Measurements from ENCODE around the gene FGFRL1. TPM values are rescaled to one million over a fixed set of nuclear protein-coding genes. Genes with fewer than 3 reads are reported as not detected.
A peak's percentile ranks its signal among the peaks of the same experiment; 100 is the strongest.

The FGFRL1 gene
- total RNA-seq, 1 experiment from 2014 or later: 33.5 TPM

GRCh38 chr4:978957-979701 lies 32.3 kb upstream of the FGFRL1 start:
- Mint-ChIP-seq H3K4me1 (ENCODE audit: insufficient read depth, unreplicated experiment) (no peaks in the 10 kb centered on the region), H3K36me3 (ENCODE audit: insufficient read depth, unreplicated experiment) (no peaks in the 10 kb centered on the region), H3K27me3 (ENCODE audit: insufficient read depth, unreplicated experiment) (no peaks in the 10 kb centered on the region), H3K9me3 (ENCODE audit: unreplicated experiment) (no peaks in the 10 kb centered on the region), H3K27ac (ENCODE audit: low read depth, unreplicated experiment) (no peak overlapping the region), H3K4me3 (ENCODE audit: unreplicated experiment) (no peak overlapping the region)
- intact Hi-C loops (cut with micrococcal nuclease): no loop called here
- POLR2A ChIA-PET: interaction anchor here (1.2 to 1.6 kb wide), 4 partner anchors 8 to 321 kb away, joined by 3 to 8 read pairs (median 5); partner anchors contain the start of genes GAK, IDUA and TMEM175
- peak; percentile 63 for DNase-seq (ENCODE audit: unreplicated experiment)
- BruUV-seq (replicated peaks): no TSS peak
- CTCF ChIA-PET: no interaction called here
- no peak for TF ChIP-seq CTCF (IDR thresholded peaks at IDR 0.05; ENCODE audit: unreplicated experiment)

- H3K4me3 Mint-ChIP-seq (ENCODE audit: unreplicated experiment): no peak overlapping the region
- no peaks in the 10 kb centered on the region for H3K36me3 Mint-ChIP-seq (ENCODE audit: insufficient read depth, unreplicated experiment)
- H3K4me1 Mint-ChIP-seq (ENCODE audit: insufficient read depth, unreplicated experiment): no peaks in the 10 kb centered on the region
- no peak overlapping the region for H3K27ac Mint-ChIP-seq (ENCODE audit: low read depth, unreplicated experiment)
- no TSS peak for BruUV-seq (replicated peaks)
- CTCF ChIA-PET: interaction anchor here (0.6 kb wide), 1 partner anchor 13 kb away, joined by 3 read pairs; no protein-coding TSS in a partner anchor
- no peaks in the 10 kb centered on the region for H3K27me3 Mint-ChIP-seq (ENCODE audit: insufficient read depth, unreplicated experiment)
- TF ChIP-seq CTCF (IDR thresholded peaks at IDR 0.05; ENCODE audit: unreplicated experiment): no peak
- no peak for DNase-seq (ENCODE audit: unreplicated experiment)
- no peaks in the 10 kb centered on the region for H3K9me3 Mint-ChIP-seq (ENCODE audit: unreplicated experiment)
- POLR2A ChIA-PET: interaction anchor here (0.6 kb wide), 1 partner anchor 11 kb away, joined by 3 read pairs; no protein-coding TSS in a partner anchor
- intact Hi-C loops (cut with micrococcal nuclease): no loop called here
These were observed 29.1 kb upstream of the FGFRL1 start for GRCh38 chr4:982291-982690.

- no peak for DNase-seq (ENCODE audit: unreplicated experiment)
- H3K4me1 Mint-ChIP-seq (ENCODE audit: insufficient read depth, unreplicated experiment): no peaks in the 10 kb centered on the region
- ChIA-PET CTCF (no interaction called here), POLR2A (no interaction called here)
- no peak overlapping the region for H3K27ac Mint-ChIP-seq (ENCODE audit: low read depth, unreplicated experiment)
- intact Hi-C loops (cut with micrococcal nuclease): no loop called here
- no peak for TF ChIP-seq CTCF (IDR thresholded peaks at IDR 0.05; ENCODE audit: unreplicated experiment)
- no TSS peak for BruUV-seq (replicated peaks)
- no peaks in the 10 kb centered on the region for H3K9me3 Mint-ChIP-seq (ENCODE audit: unreplicated experiment)
- no peak overlapping the region for H3K4me3 Mint-ChIP-seq (ENCODE audit: unreplicated experiment)
- no peaks in the 10 kb centered on the region for H3K36me3 Mint-ChIP-seq (ENCODE audit: insufficient read depth, unreplicated experiment)
- no peaks in the 10 kb centered on the region for H3K27me3 Mint-ChIP-seq (ENCODE audit: insufficient read depth, unreplicated experiment)
These were observed 28.6 kb upstream of the FGFRL1 start for GRCh38 chr4:982814-983213.

DNA sequence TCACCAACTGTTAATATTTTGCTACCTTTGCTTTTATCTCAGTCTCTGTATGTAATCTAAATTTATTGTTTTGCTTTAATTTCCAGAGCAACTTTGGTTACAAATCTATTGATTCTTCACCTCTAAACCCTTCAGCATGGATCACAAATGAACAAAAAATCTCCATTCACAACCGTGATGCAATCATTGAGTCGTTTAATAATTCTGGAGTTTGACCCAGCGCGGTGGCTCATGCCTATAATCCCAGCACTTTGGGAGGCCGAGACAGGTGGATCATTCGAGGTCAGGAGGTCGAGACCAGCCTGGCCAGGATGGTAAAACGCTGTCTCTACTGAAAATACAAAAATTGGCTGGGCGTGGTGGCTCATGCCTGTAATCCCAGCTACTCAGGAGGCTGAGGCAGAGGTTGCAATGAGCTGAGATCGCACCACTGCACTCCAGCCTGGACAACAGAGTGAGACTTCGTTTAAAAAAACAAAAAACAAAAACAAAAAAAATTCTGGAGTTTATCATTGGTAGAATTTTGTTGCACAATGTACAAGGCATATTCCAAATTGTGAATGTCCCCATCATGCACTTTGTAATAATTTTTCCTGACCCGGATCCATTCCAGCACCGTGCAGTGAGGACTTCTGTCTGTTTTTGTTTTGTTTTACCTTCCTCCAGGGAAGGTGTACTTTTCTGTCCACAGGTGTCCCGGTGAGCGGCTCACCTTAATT lies 26.9 kb upstream of the FGFRL1 start:
- ChIA-PET CTCF (no interaction called here), POLR2A (interaction anchor here (1.0 kb wide), 1 partner anchor 26 kb away, joined by 4 read pairs; no protein-coding TSS in a partner anchor)
- intact Hi-C loops (cut with micrococcal nuclease): no loop called here
- Mint-ChIP-seq H3K9me3 (ENCODE audit: unreplicated experiment) (no peaks in the 10 kb centered on the region), H3K36me3 (ENCODE audit: insufficient read depth, unreplicated experiment) (no peaks in the 10 kb centered on the region), H3K27ac (ENCODE audit: low read depth, unreplicated experiment) (no peak overlapping the region), H3K27me3 (ENCODE audit: insufficient read depth, unreplicated experiment) (no peaks in the 10 kb centered on the region), H3K4me3 (ENCODE audit: unreplicated experiment) (peak overlapping the region; percentile 14), H3K4me1 (ENCODE audit: insufficient read depth, unreplicated experiment) (no peaks in the 10 kb centered on the region)
- TF ChIP-seq CTCF (IDR thresholded peaks at IDR 0.05; ENCODE audit: unreplicated experiment): no peak
- no TSS peak for BruUV-seq (replicated peaks)
- DNase-seq (ENCODE audit: unreplicated experiment): no peak

All from MCF 10A (cell line).